ENCODE measurements around the gene AGPS. TPM values are rescaled to one million over a fixed set of nuclear protein-coding genes. Genes with fewer than 3 reads are reported as not detected.
A peak's percentile ranks its signal among the peaks of the same experiment; 100 is the strongest.

The AGPS gene
- total and polyA plus RNA-seq, 4 donors, result 6.3 to 46.9 (median 18.3) TPM

GRCh38 chr2:177413703-177414102 is 21.1 kb downstream of the AGPS start:
- no peak overlapping the region for H3K9ac ChIP-seq (ENCODE audit: low read depth in 1 of 2, low read length in 2 of 2)
- no peaks in the 10 kb centered on the region for H3K36me3 ChIP-seq (ENCODE audit: control insufficient read depth in 4 of 4, insufficient read depth in 3 of 4, low read depth in 1 of 4, low read length in 3 of 4)
- no peak overlapping the region for H3K27ac ChIP-seq (ENCODE audit: low read depth in 1 of 2, low read length in 2 of 2)
- H3K9me3 ChIP-seq (ENCODE audit: control insufficient read depth in 4 of 4, low read length in 3 of 4), result no peaks in the 10 kb centered on the region
- TF ChIP-seq TAF1 (conservative IDR thresholded peaks at IDR 0.05), result no peak
- TF ChIP-seq YY1 (IDR thresholded peaks at IDR 0.05), result no peak
- TF ChIP-seq, protein P1, sequence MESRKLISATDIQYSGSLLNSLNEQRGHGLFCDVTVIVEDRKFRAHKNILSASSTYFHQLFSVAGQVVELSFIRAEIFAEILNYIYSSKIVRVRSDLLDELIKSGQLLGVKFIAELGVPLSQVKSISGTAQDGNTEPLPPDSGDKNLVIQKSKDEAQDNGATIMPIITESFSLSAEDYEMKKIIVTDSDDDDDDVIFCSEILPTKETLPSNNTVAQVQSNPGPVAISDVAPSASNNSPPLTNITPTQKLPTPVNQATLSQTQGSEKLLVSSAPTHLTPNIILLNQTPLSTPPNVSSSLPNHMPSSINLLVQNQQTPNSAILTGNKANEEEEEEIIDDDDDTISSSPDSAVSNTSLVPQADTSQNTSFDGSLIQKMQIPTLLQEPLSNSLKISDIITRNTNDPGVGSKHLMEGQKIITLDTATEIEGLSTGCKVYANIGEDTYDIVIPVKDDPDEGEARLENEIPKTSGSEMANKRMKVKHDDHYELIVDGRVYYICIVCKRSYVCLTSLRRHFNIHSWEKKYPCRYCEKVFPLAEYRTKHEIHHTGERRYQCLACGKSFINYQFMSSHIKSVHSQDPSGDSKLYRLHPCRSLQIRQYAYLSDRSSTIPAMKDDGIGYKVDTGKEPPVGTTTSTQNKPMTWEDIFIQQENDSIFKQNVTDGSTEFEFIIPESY (IDR thresholded peaks at IDR 0.05), result no peak
- no peak for TF ChIP-seq MAX (IDR thresholded peaks at IDR 0.05)
- TF ChIP-seq SP1 (IDR thresholded peaks at IDR 0.05), result no peak
- no peak for TF ChIP-seq FOXA2 (IDR thresholded peaks at IDR 0.05)
- TF ChIP-seq GABPA (IDR thresholded peaks at IDR 0.05 in 1 of 2, conservative IDR thresholded peaks at IDR 0.05 in 1 of 2), result no peak
- no peak for TF ChIP-seq HNF4A (conservative IDR thresholded peaks at IDR 0.05)
- no peak for TF ChIP-seq JUND (IDR thresholded peaks at IDR 0.05)
- no peak for TF ChIP-seq RXRA (IDR thresholded peaks at IDR 0.05)
- TF ChIP-seq HNF4G (IDR thresholded peaks at IDR 0.05), result no peak
- TF ChIP-seq NR2F2 (IDR thresholded peaks at IDR 0.05), result no peak
- no peak for TF ChIP-seq RAD21 (IDR thresholded peaks at IDR 0.05)
- TF ChIP-seq REST (IDR thresholded peaks at IDR 0.05), result no peak
- TF ChIP-seq, protein P2, sequence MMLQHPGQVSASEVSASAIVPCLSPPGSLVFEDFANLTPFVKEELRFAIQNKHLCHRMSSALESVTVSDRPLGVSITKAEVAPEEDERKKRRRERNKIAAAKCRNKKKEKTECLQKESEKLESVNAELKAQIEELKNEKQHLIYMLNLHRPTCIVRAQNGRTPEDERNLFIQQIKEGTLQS (IDR thresholded peaks at IDR 0.05), result no peak
- TF ChIP-seq, protein P3, sequence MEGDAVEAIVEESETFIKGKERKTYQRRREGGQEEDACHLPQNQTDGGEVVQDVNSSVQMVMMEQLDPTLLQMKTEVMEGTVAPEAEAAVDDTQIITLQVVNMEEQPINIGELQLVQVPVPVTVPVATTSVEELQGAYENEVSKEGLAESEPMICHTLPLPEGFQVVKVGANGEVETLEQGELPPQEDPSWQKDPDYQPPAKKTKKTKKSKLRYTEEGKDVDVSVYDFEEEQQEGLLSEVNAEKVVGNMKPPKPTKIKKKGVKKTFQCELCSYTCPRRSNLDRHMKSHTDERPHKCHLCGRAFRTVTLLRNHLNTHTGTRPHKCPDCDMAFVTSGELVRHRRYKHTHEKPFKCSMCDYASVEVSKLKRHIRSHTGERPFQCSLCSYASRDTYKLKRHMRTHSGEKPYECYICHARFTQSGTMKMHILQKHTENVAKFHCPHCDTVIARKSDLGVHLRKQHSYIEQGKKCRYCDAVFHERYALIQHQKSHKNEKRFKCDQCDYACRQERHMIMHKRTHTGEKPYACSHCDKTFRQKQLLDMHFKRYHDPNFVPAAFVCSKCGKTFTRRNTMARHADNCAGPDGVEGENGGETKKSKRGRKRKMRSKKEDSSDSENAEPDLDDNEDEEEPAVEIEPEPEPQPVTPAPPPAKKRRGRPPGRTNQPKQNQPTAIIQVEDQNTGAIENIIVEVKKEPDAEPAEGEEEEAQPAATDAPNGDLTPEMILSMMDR (IDR thresholded peaks at IDR 0.05; ENCODE audit: low read depth, low read length, missing input control), result no peak
- no peak for TF ChIP-seq FOXA1 (IDR thresholded peaks at IDR 0.05)
- no peaks in the 10 kb centered on the region for H3K27me3 ChIP-seq (ENCODE audit: control insufficient read depth in 4 of 4, insufficient read depth in 4 of 4, low read length in 3 of 4)
- no peaks in the 10 kb centered on the region for H3K4me1 ChIP-seq (ENCODE audit: control insufficient read depth in 4 of 4, insufficient read depth in 4 of 4, low read length in 3 of 4)
- 65% methylated on average over 3 of the region's 3 CpGs for WGBS
- H3K4me3 ChIP-seq (ENCODE audit: low read depth in 1 of 3, low read length in 3 of 3), result no peak overlapping the region
- DNase-seq (ENCODE audit: low spot score), result no peak

DNA sequence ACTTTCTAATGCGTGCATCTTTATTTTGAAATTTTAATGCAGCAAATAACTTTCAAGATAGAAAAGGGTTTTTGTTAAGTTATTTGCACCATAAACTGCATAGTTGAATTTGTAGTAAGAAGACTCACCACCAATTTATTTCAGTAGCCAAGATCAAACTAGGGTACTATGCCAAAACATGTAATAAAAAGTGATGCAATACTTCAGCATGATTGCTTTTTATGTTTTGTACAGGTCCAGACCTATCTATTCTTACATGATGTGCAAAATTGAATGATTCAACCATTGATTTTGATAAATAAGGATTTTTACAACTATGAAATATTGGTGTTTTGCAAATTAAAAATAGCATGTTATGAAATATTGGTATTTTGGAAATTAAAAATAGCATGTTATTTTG is 26.7 kb downstream of the AGPS start:
- no peaks in the 10 kb centered on the region for H3K36me3 ChIP-seq (ENCODE audit: control insufficient read depth in 4 of 4, insufficient read depth in 3 of 4, low read depth in 1 of 4, low read length in 3 of 4)
- H3K9me3 ChIP-seq (ENCODE audit: control insufficient read depth in 4 of 4, low read length in 3 of 4), result no peaks in the 10 kb centered on the region
- no peak for TF ChIP-seq REST (IDR thresholded peaks at IDR 0.05)
- peak in 1 of 2 donors; percentile 15 for TF ChIP-seq RAD21 (IDR thresholded peaks at IDR 0.05)
- TF ChIP-seq, protein P2 (IDR thresholded peaks at IDR 0.05), result peak; percentile 81
- no peak overlapping the region for H3K27ac ChIP-seq (ENCODE audit: low read depth in 1 of 2, low read length in 2 of 2)
- DNase-seq (ENCODE audit: low spot score), result no peak
- no peak overlapping the region for H3K4me3 ChIP-seq (ENCODE audit: low read depth in 1 of 3, low read length in 3 of 3)
- no peaks in the 10 kb centered on the region for H3K27me3 ChIP-seq (ENCODE audit: control insufficient read depth in 4 of 4, insufficient read depth in 4 of 4, low read length in 3 of 4)
- no peak overlapping the region for H3K9ac ChIP-seq (ENCODE audit: low read depth in 1 of 2, low read length in 2 of 2)
- H3K4me1 ChIP-seq (ENCODE audit: control insufficient read depth in 4 of 4, insufficient read depth in 4 of 4, low read length in 3 of 4), result peaks cover 0 to 8% (median 5%) of the 10 kb centered on the region in 4 donors
- WGBS, result 93% methylated on average over 1 of the region's 1 CpG
